Measurements from ENCODE around the gene EBF3.

- TF ChIP-seq POLR2AphosphoS5 (IDR thresholded peaks at IDR 0.05; ENCODE audit: low read depth, low read length) (no peak), CTCF (IDR thresholded peaks at IDR 0.05) (no peak), REST (IDR thresholded peaks at IDR 0.05; ENCODE audit: insufficient read depth in 1 of 2, low read depth in 2 of 2, low read length in 1 of 2) (no peak)
Observed at GRCh38 chr10:129936923-129937300, 27.2 kb downstream of the EBF3 start.
